ENCODE data around the gene ELANE.
"Not testable (repeated sequence)": the region's sequence is repeated elsewhere in the genome, so short reads cannot be mapped to it uniquely, and the experiment has no call there.

Gene ELANE

DNA sequence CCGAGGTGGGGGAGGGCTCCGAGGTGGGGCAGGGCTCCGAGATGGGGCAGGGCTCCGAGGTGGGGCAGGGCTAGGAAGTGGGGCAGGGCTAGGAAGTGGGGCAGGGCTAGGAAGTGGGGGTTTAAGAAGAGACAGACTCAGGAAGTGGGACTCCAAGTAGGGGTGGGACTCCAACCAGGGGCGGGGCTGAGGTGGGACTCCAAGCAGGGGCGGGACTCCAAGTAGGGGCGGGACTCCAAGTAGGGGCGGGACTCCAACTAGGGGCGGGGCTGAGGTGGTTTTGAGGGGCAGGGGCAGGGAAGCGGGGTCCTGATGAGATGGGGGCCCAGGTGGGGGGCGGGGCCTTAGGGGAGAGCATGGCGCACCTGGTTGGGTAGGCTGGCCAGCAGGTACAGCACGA lies 21.0 kb downstream of the ELANE start:
- in situ Hi-C loops (cut with MboI; ENCODE audit: low pct_unique_long_range_greater_than_20kb, low sequenced_read_pairs) = no loop called here
- DNase-seq = no peak

DNA sequence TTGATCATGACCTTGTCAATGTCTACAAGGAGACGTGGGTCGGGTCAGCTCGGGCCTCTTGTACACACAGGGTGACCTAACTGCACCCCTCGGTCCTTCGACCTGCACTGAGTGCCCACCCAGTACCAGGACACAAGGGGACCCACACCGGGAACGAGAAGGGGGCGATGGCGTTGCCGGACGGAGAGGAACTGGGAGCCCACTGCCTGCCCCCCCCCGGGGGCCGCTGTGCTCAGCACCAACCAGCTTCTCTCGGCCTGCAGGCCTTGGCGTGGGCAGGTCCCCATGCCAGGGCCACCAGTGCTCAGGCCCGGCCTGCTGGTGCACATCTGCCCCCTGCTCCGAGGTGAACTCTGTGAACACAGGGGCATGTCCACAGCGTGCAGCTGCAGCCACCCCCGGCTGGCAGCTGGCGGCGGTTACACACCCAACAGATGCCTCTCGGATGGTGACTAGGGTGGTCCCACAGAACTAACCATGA lies 21.5 kb downstream of the ELANE start:
- DNase-seq = no peak
- in situ Hi-C loops (cut with MboI; ENCODE audit: low pct_unique_long_range_greater_than_20kb, low sequenced_read_pairs) = no loop called here

DNA sequence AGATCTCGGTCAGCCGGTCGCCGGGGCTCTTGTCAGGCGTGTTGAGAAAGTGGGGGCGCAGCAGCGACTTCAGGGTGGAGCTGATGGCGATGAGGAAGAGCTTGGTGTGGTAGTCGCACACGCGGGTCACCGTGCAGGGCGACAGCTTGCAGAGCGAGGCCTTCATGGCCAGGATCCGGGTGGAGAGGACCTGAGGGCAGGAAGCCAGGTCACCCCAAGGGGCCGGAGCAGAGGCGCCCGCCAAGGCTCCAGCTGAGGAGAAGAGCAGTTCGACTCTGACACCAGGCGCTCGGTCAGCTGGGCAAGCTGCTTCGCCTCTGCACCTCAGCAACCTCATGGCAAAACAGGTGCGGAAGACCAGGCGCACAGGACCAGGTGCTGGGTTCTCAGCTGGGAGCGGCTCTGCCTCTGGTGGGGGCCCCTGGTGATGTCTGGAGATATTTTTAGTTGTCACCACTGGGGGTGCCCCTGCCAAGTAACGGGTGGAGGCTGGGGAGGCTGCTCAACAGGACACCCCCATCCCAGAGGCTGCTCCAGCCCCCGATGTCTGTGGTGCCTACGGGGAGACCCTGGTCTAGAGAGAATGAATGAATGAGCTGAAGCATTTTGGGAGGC lies 23.3 kb downstream of the ELANE start:
- in situ Hi-C loops (cut with MboI; ENCODE audit: low pct_unique_long_range_greater_than_20kb, low sequenced_read_pairs) = no loop called here
- DNase-seq = no peak

DNA sequence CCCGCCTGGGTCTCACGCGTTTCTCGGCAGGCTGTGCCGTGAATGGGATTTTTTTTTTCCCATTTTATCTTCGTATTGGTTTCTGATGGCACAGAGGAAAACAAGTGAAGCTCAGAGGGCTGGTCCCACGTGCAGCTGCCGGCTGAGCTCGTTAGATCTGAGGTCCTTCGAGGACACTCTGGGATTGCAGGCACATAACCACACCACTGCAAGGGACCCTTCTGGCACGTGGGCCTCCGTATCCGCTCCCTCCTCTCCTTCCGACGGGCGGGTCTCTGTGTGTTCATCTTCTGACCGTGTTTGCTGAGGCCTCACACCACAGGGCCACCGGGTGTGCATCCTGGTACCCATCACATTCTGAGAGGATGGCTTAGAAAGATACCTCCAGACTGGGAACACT lies 24.0 kb downstream of the ELANE start:
- in situ Hi-C loops (cut with MboI; ENCODE audit: low pct_unique_long_range_greater_than_20kb, low sequenced_read_pairs) = no loop called here
- no peak for DNase-seq

DNA sequence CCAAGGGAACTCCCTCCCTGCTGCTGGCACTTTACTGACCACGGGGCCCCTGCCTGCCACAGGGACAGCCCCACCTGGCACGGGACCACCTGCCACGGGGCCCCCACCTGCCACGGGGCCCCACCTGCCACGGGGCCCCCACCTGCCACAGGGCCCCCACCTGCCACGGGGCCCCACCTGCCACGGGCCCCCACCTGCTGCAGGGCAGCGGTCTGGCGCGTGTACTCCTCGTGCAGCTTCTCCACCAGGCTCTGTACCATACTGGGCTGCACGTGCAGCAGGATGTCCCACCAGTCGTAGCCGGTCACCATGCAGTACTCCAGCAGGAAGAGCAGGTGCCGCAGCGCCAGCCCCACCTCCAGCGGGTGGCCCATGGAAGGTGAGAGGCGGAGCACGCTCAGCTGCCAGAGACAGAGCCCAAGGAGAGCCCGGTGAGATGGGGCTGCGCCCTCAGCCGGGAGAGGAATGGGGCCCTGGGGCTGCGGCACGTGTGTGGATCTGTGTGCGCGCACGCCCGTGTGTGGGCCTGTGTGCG lies 24.7 kb downstream of the ELANE start:
- DNase-seq = no peak
- in situ Hi-C loops (cut with MboI; ENCODE audit: low pct_unique_long_range_greater_than_20kb, low sequenced_read_pairs) = no loop called here

DNA sequence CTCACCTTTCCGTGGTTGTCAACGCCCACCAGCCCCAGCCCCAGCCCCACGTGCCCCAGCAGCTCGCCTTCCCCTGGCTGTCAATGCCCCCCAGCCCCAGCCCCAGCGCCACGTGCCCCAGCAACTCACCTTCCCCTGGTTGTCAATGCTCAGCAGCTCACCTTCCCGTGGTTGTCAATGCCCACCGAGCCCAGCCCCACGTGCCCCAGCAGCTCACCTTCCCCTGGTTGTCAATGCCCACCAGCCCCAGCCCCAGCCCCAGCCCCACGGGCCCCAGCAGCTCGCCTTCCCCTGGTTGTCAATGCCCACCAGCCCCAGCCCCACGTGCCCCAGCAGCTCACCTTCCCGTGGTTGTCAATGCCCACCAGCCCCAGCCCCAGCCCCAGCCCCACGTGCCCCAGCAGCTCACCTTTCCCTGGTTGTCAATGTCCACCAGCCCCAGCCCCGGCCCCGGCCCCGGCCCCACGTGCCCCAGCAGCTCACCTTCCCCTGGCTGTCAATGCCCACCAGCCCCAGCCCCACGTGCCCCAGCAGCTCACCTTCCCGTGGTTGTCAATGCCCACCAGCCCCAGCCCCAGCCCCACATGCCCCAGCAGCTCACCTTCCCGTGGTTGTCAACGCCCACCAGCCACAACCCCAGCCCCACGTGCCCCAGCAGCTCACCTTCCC lies 26.0 kb downstream of the ELANE start:
- in situ Hi-C loops (cut with MboI; ENCODE audit: low pct_unique_long_range_greater_than_20kb, low sequenced_read_pairs) = not testable (repeated sequence)

DNA sequence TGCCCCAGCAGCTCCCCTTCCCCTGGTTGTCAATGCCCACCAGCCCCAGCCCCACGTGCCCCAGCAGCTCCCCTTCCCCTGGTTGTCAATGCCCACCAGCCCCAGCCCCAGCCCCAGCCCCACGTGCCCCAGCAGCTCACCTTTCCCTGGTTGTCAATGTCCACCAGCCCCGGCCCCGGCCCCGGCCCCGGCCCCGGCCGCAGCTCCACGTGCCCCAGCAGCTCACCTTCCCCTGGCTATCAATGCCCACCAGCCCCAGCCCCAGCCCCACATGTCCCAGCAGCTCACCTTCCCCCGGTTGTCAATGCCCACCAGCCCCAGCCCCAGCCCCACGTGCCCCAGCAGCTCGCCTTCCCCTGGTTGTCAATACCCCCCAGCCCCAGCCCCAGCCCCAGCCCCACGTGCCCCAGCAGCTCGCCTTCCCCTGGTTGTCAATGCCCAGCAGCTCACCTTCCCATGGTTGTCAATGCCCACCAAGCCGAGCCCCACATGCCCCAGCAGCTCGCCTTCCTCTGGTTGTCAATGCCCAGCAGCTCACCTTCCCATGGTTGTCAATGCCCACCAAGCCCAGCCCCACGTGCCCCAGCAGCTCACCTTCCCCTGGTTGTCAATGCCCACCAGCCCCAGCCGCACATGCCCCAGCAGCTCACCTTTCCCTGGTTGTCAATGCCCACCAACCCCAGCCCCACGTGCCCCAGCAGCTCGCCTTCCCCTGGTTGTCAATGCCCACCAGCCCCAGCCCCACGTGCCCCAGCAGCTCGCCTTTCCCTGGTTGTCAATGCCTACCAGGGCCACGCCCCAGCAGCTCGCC lies 26.9 kb downstream of the ELANE start:
- in situ Hi-C loops (cut with MboI; ENCODE audit: low pct_unique_long_range_greater_than_20kb, low sequenced_read_pairs) = not testable (repeated sequence)

More for the DNA sequence above, 26.0 kb downstream of the ELANE start:
- not testable (repeated sequence) for DNase-seq

DNA sequence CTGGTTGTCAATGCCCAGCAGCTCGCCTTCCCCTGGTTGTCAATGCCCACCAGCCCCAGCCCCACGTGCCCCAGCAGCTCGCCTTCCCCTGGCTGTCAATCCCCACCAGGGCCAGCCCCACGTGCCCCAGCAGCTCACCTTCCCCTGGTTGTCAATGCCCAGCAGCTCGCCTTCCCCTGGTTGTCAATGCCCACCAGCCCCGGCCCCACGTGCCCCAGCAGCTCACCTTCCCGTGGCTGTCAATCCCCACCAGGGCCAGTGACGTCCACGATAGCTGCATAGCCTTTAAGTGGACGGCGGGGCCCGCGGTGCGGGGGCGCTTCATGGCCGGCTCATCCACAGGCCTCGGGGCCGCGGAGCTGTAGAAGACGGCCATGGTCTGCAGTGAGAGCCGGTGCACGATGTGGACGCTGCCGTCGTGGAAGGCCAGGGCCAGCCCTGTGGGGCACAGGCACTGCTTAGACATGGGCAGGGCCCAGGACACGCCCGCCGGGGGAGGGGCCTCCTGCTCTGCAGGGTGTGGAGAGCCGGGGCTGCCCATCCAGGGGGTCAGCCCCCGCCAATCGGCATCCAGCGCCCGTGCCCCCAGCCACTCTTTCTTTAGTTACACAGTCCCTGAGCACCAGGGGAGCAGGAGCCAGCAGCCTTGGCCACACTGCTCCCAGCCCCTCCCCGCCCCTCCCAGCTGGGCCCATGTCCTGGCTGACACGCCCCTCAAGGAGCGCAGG lies 27.8 kb downstream of the ELANE start:
- in situ Hi-C loops (cut with MboI; ENCODE audit: low pct_unique_long_range_greater_than_20kb, low sequenced_read_pairs) = no loop called here
- no peak for DNase-seq

More for the DNA sequence above, 26.9 kb downstream of the ELANE start:
- DNase-seq = not testable (repeated sequence)

DNA sequence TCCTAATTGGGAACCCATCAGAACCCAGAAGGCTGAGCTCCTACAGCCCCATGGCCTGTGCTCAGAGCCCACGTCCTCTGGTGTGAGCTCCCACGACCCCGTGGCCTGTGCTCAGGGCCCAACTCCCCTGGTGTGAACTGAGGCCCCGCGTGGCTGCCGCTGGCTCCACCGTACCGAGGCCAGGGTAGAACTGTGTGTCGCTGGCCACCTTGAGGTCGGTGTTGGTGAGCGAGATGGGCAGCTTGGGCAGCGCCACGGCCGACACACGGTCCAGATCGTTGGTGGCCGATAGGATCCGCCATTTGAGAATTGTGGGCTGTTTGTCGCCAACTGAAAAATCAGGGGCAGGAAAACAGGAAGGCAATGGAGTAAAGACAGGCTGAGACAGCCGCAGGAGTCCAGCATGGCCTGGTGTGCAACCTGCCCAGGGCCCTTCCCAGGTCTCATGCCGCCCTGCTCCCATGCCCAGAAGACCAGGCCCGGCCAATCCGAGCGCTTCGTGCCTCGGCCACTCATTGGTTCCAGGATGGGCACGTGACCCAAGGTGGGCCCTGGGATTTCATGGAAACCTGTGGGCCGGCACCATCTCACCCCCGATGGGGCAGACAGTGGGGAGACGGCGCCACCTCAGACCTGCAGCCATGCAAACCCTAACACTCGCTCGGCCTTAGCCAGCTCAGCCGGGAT lies 29.4 kb downstream of the ELANE start:
- no peak for DNase-seq
- in situ Hi-C loops (cut with MboI; ENCODE audit: low pct_unique_long_range_greater_than_20kb, low sequenced_read_pairs) = no loop called here

DNA sequence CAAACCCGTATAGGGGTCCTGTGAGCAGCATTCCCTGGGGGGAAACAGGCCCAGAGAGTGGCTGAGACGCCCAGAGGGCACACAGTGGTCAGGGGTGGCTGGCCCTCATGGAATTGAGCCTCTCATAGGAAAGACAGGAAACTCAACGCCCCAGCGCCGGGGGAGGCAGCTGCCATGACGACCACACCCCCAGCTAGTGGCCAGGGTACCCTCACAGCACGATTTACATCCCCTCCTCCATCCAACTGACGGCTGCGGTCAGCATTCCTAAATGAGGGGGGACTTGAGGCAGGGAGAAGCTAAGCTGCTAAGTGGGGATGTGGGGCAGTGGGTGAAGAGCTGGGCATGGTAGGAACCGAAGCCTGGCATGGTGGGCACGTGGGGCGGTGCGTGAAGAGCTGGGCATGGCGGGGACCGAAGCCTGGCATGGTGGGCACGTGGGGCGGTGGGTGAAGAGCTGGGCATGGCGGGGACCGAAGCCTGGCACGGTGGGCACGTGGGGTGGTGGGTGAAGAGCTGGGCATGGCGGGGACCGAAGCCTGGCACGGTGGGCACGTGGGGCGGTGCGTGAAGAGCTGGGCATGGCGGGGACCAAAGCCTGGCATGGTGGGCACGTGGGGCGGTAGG lies 30.9 kb downstream of the ELANE start:
- no peak for DNase-seq
- in situ Hi-C loops (cut with MboI; ENCODE audit: low pct_unique_long_range_greater_than_20kb, low sequenced_read_pairs) = no loop called here

DNA sequence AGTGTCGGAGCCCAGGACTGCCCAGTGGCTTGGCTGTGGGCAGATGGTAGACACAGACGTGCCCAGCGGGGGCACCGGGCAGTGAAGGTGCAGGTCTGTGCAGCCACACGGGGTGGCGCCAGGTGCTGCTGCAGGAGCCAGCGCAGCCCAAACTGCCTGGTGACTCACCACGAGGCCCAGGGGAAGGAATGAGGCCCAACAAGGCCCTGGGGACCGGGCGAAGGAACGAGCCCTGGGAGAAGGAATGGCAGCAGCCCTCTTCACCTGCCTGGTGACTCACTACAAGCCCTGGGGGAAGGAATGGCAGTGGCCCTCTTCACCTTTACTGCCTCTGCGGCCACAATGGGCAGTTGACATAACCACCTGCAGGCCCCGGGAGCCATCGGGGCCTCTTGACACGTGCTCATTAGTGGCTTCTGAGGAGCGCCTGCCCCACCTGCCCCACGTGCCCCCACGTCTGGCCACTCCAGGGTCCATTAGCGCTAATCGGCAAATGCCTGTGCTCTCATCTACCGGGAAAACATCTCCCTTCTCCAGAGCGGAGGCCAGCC lies 31.6 kb downstream of the ELANE start:
- in situ Hi-C loops (cut with MboI; ENCODE audit: low pct_unique_long_range_greater_than_20kb, low sequenced_read_pairs) = no loop called here
- DNase-seq = no peak

DNA sequence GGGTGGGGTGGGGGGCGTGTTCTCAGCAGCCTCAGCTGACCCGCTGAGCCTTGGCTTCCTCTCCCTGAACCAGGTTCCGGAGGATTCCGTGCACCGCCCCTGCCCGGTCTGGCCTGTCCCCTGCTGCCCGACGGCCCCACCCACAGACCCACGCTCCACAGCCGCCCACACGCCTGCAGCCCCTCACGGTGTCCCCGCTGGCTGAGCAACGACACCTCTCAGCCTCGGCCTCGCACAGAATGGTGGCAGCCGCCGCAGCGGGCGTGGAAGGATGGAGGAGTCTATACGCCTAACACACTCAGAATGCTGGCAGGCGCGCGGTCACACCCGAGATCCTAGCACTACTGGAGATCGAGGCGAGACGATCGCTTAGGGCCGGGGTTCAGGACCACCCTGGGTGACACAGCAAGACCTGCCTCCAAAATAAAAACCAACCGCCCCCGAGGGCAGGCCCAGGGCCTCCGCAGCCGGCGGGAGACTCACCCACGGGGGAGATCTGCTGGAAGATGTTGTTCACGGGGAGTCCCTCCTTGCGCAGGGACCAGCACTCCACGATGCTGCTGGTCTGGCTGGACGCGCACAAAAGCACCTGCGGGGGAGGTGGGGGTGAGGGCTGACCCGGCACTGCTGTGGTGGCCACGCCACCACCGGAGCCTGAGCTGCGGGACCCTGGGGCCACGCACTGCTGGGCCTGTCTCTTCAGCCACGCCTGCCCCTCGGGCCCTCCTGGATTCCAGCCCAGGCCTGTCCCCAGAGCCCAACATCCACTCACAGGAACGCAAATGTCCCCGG lies 32.5 kb downstream of the ELANE start:
- no peak for DNase-seq
- in situ Hi-C loops (cut with MboI; ENCODE audit: low pct_unique_long_range_greater_than_20kb, low sequenced_read_pairs) = no loop called here

DNA sequence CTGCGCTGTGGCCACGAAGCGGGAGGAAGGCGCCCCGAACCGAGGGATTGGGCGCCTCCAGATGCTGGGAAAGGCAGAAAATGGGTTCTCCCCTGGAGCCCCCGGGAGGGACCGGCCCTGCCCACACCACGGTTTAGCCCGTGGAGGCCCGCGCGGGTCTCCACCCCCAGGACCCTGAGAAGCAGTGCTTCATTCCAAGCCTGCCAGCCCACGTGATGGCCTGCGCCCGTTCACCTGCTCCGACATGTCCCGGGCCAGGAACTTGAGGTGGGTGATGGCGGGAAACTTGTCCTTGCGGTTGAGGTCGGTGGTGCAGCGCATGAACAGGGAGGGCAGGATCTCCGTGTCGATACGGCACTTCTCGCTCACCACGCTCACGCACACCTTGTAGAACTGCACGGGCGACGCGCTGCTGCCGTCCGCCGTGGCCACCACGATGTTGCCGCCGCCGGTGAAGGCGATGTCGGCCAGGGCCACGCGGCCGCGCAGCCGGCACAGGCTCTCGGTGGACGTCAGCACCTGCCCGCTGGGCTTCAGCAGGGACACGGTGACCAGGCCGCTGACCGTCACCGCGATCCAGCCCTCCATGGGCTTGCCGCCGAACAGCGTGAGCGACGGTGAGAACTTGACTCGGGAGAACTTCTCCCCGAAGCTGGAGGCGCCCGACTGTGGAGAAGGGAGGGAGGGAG lies 33.6 kb downstream of the ELANE start:
- no peak for DNase-seq
- in situ Hi-C loops (cut with MboI; ENCODE audit: low pct_unique_long_range_greater_than_20kb, low sequenced_read_pairs) = no loop called here

DNA sequence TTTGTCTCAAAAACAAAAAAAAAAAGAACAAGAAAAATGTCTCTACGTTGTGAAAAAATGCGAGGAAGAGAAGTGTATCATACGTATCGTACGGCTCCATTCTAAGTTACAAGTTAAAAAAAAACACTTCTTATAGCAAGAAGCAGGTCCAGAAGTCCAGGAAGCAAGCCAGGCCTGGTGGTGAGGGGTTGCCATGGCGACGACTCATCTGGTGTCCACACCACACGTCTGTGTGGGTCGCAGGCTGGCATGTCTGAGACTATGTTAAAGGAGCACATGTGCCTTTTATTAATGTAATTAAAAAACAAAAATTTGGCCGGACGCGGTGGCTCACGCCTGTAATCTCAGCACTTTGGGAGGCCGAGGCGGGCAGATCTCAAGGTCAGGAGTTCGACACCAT lies 35.0 kb downstream of the ELANE start:
- DNase-seq = no peak
- in situ Hi-C loops (cut with MboI; ENCODE audit: low pct_unique_long_range_greater_than_20kb, low sequenced_read_pairs) = no loop called here

DNA sequence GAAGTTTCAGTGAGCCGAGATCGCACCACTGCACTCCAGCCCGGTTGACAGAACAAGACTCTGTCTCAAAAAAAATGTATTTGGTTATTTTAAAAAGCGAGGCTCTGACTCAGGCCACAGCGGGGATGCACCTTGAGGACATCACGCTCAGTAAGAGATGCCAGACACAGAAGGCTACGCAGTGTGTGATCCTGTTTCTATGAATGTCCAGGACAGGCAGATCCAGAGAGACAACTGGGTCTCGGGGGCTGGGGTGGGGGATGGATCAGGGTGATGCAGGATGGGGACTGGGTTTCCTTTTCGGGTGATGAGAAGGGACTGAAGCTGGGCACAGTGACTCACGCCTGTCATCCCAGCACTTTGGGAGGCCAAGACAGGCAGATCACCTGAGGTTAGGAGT lies 35.5 kb downstream of the ELANE start:
- in situ Hi-C loops (cut with MboI; ENCODE audit: low pct_unique_long_range_greater_than_20kb, low sequenced_read_pairs) = no loop called here
- DNase-seq = no peak

DNA sequence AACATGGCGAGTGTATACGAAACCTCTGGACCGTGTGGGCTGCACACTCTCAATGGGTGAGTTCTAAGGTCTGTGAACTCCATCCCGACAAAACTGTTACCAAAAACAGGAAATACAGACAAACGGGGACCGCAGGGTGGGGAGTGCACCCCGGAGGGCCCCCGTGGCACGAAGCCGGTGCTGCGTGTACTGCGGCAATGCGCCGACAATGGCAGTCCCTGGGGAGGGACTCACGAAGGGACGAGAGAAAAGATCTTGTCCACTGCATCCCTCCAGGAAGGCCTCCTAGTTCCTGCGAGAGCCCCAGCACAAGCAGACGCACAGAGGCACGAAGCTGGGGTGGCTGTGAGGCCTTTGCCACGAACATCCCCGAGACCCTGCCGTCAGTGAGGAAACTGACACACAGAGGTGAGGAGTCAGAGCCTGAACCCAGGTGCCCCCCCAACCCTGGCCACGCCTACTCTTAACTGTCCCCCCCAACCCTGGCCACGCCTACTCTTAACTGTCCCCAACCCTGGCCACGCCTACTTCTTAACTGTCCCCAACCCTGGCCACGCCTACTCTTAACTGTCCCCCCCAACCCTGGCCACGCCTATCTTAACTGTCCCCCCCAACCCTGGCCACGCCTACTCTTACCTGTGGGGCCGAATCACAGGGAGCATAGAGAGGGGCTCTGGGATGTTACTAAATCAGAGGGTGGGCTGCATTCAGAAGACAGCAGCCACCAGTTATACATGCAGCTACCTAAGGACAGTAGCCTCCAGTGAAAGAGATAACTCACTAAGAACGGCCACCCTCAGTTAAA lies 36.7 kb downstream of the ELANE start:
- in situ Hi-C loops (cut with MboI; ENCODE audit: low pct_unique_long_range_greater_than_20kb, low sequenced_read_pairs) = no loop called here
- DNase-seq = no peak

Data from KBM-7 (cell line).